SK-N-SH (cell line): ENCODE results near the gene SPAG8. TPM values are rescaled to one million over a fixed set of nuclear protein-coding genes. Genes with fewer than 3 reads are reported as not detected.

Experiments
- CTCF ChIA-PET: fragments of 300-600, 350-600 bp; formaldehyde crosslinking; extraction: SDS; loops from one replicate; lab custom pipeline; 2021; lab: Yijun Ruan, JAX
- POLR2A ChIA-PET: fragments of 350-600 bp; sonication (Branson Sonifier 250); formaldehyde crosslinking; extraction: SDS; loops from one replicate; lab custom pipeline; 2020; ENCODE audit warnings: antibody characterized with exemption, inconsistent platforms; lab: Yijun Ruan, JAX
- DNase-seq: peaks from one replicate; pipeline ENCODE4 v3.0.0; 2012
- H2AFZ ChIP-seq: fragments of 200-600 bp; sonication (generic); 2 replicates; pipeline ENCODE4 v1.8.1; 2016; ENCODE audit warnings: antibody characterized with exemption, mild to moderate bottlenecking, low read depth
- H3F3A ChIP-seq: fragments of 200-600 bp; sonication (generic); replicated peaks from 2 replicates; pipeline ENCODE3; 2016; ENCODE audit warnings: antibody characterized with exemption, mild to moderate bottlenecking; ENCODE audit not compliant: insufficient read depth
- H3K27ac ChIP-seq, 2 experiments: fragments of 200-500 bp in 1 of 2; fragments of 200-600 bp in 1 of 2; sonication (Bioruptor generic) in 1 of 2; sonication (generic), shearing (Covaris generic) in 1 of 2; 2 replicates each; pipeline versions ENCODE4 v1.5.1 to v1.6.1; 2014 to 2016; ENCODE audit warnings: low read depth in 2 of 2, inconsistent platforms in 1 of 2, low read length in 1 of 2, mild to moderate bottlenecking in 1 of 2, mixed read lengths in 1 of 2
- H3K27me3 ChIP-seq: fragments of 200-600 bp; sonication (generic), shearing (Covaris generic); 2 replicates; pipeline ENCODE4 v1.6.1; 2016; ENCODE audit warnings: mixed run types; ENCODE audit not compliant: insufficient read depth
- H3K36me3 ChIP-seq, 2 experiments: fragments of 200-500 bp in 1 of 2; fragments of 200-600 bp in 1 of 2; sonication (Bioruptor generic) in 1 of 2; sonication (generic) in 1 of 2; replicated peaks in 1 of 2; 2 replicates each; pipeline versions ENCODE3 to v1.5.1; 2014 to 2016; ENCODE audit warnings: low read length in 1 of 2, mild to moderate bottlenecking in 1 of 2; ENCODE audit not compliant: insufficient read depth in 2 of 2, control insufficient read depth in 1 of 2
- H3K4me1 ChIP-seq, 2 experiments: fragments of 200-500 bp in 1 of 2; fragments of 200-600 bp in 1 of 2; sonication (Bioruptor generic) in 1 of 2; sonication (generic), shearing (Covaris generic) in 1 of 2; 2 replicates each; pipeline versions ENCODE4 v1.5.1 to v1.6.1; 2014 to 2016; ENCODE audit warnings: low read depth in 1 of 2, low read length in 1 of 2, mixed run types in 1 of 2; ENCODE audit not compliant: insufficient read depth in 2 of 2, control insufficient read depth in 1 of 2
- H3K4me2 ChIP-seq: fragments of 200-600 bp; sonication (generic), shearing (Covaris generic); 2 replicates; pipeline ENCODE4 v1.6.1; 2017; ENCODE audit warnings: mixed run types
- H3K4me3 ChIP-seq, 2 experiments: fragments of 200-500 bp in 1 of 2; fragments of 200-600 bp in 1 of 2; sonication (Bioruptor generic) in 1 of 2; sonication (generic), shearing (Covaris generic) in 1 of 2; 2 replicates each; pipeline versions ENCODE4 v1.5.1 to v1.8.1; 2014 to 2016; ENCODE audit warnings: low read depth in 2 of 2, inconsistent platforms in 1 of 2, low read length in 1 of 2, mild to moderate bottlenecking in 1 of 2, mixed read lengths in 1 of 2, moderate library complexity in 1 of 2
- H3K79me2 ChIP-seq: fragments of 200-600 bp; sonication (generic); 2 replicates; pipeline ENCODE4 v1.8.1; 2017; ENCODE audit warnings: mild to moderate bottlenecking; ENCODE audit not compliant: insufficient read depth
- H3K9ac ChIP-seq: fragments of 200-600 bp; sonication (generic); 2 replicates; pipeline ENCODE4 v1.6.1; 2017; ENCODE audit warnings: mixed run types
- H3K9me2 ChIP-seq: fragments of 200-600 bp; sonication (generic); 2 replicates; pipeline ENCODE4 v1.6.1; 2017; ENCODE audit warnings: mixed run types
- H3K9me3 ChIP-seq: fragments of 200-600 bp; sonication (generic); 2 replicates; pipeline ENCODE4 v1.6.1; 2017; ENCODE audit warnings: mixed run types, mild to moderate bottlenecking, moderate library complexity
- H4K20me1 ChIP-seq: fragments of 200-600 bp; sonication (generic); 2 replicates; pipeline ENCODE4 v1.6.1; 2017; ENCODE audit warnings: mild to moderate bottlenecking, mixed run types; ENCODE audit not compliant: insufficient read depth
- MAX ChIP-seq: IDR thresholded peaks from 2 replicates; pipeline ENCODE4 v1.4.0; 2012; ENCODE audit warnings: low read depth
- PBX3 ChIP-seq: IDR thresholded peaks from 2 replicates; pipeline ENCODE4; 2012
- POLR2AphosphoS5 ChIP-seq: IDR thresholded peaks from 2 replicates; pipeline ENCODE4 v1.6.1; 2012; ENCODE audit warnings: low read depth, low read length
- RCOR1 ChIP-seq: fragments of 150-350 bp; IDR thresholded peaks from 2 replicates; pipeline ENCODE4 v1.6.1; 2017; ENCODE audit warnings: antibody characterized with exemption, low read length
- REST ChIP-seq: IDR thresholded peaks from 2 replicates; pipeline ENCODE4 v1.6.1; 2012; ENCODE audit warnings: mild to moderate bottlenecking, low read depth, low read length, moderate library complexity
- SIN3A ChIP-seq: IDR thresholded peaks from 2 replicates; pipeline ENCODE4 v1.6.1; 2012; ENCODE audit warnings: low read depth, mild to moderate bottlenecking, low read length, moderate library complexity, borderline replicate concordance
- WGBS: methylation state at CpG from one replicate; pipeline ENCODE4 v1.1.6; 2017; ENCODE audit warnings: low lambda C conversion rate; 5-methylcytosine and 5-hydroxymethylcytosine counted together
- polyA plus RNA-seq, 3 experiments: library from polyadenylated mRNA; depleted of rRNA; stranded (reverse); fragments of >200 nt; gene quantifications; 2 replicates each; pipeline ENCODE4 v1.2.3, GENCODE V29; 2012

SPAG8 gene
- polyA plus RNA-seq, 1 of the 3 experiments (the other 2 are of a cell fraction): 1.5 TPM

GRCh38 chr9:35829084-35829763, 17.2 kb upstream of the SPAG8 start, which contains the start of gene TMEM8B:
TMEM8B (plus strand) TSS chr9:35829228; CDS start chr9:35829448, 220 bp downstream.
- H3K36me3 ChIP-seq: no peaks in the 10 kb centered on the region
- peak within 1 kb of the TSS; percentile 96 for H3K4me2 ChIP-seq
- peak within 1 kb of the TSS; percentile 73 for H3K9ac ChIP-seq
- H3K9me3 ChIP-seq: no peaks in the 10 kb centered on the region
- no peaks in the 10 kb centered on the region for H3K9me2 ChIP-seq
- CTCF ChIA-PET: interaction anchor here (1.4 to 5.7 kb wide), 3 partner anchors 16 to 53 kb away, joined by 5 to 54 read pairs (median 14); partner anchors contain the start of gene HINT2
- TF ChIP-seq REST: no peak
- TF ChIP-seq PBX3: 0 out of 2 replicates have a peak, but pooled peaks have one; percentile 22
- peak within 1 kb of the TSS; percentile 46 to 56; a peak in 3 of 4 replicates for H3K27ac ChIP-seq
- POLR2A ChIA-PET: no interaction called here
- peaks cover 4% of the 10 kb centered on the region for H3F3A ChIP-seq
- no peaks in the 10 kb centered on the region for H4K20me1 ChIP-seq
- H3K4me1 ChIP-seq: peaks cover 7 to 25% of the 10 kb centered on the region in 2 experiments; a peak in 1 of 4 replicates
- no peaks in the 10 kb centered on the region for H3K79me2 ChIP-seq
- WGBS: under 1% methylated on average over 7 of the region's 53 CpGs
- peak within 1 kb of the TSS; percentile 56 to 80 for H3K4me3 ChIP-seq
- peak; percentile 97 for DNase-seq
- no peaks in the 10 kb centered on the region for H3K27me3 ChIP-seq
- H2AFZ ChIP-seq: peak within 1 kb of the TSS; percentile 98

- no peaks in the 10 kb centered on the region for H3K79me2 ChIP-seq
- peaks cover 4% of the 10 kb centered on the region for H3F3A ChIP-seq
- no peaks in the 10 kb centered on the region for H3K27me3 ChIP-seq
- peak within 1 kb of the TSS; percentile 96 for H3K4me2 ChIP-seq
- peak within 1 kb of the TSS; percentile 73 for H3K9ac ChIP-seq
- H3K4me3 ChIP-seq: peak within 1 kb of the TSS; percentile 56 to 80
- no peaks in the 10 kb centered on the region for H3K36me3 ChIP-seq
- H4K20me1 ChIP-seq: no peaks in the 10 kb centered on the region
- DNase-seq: no peak
- H3K9me3 ChIP-seq: no peaks in the 10 kb centered on the region
- POLR2A ChIA-PET: no interaction called here
- TF ChIP-seq MAX (no peak), RCOR1 (no peak), POLR2AphosphoS5 (peak; percentile 20; the same call in 1 of the 2 replicates), SIN3A (no peak)
- TF ChIP-seq, all 33 proteins: peak for 1
- Histone ChIP-seq H3K27ac (peak within 1 kb of the TSS; percentile 46 to 56; a peak in 3 of 4 replicates), H2AFZ (peak within 1 kb of the TSS; percentile 98), H3K4me1 (peaks cover 7 to 25% of the 10 kb centered on the region in 2 experiments; a peak in 1 of 4 replicates), H3K9me2 (no peaks in the 10 kb centered on the region)
- CTCF ChIA-PET: interaction anchor here (1.4 to 5.7 kb wide), 3 partner anchors 15 to 54 kb away, joined by 5 to 54 read pairs (median 14); partner anchors contain the start of gene HINT2
- 16% methylated on average over 21 of the region's 21 CpGs for WGBS
Measured at GRCh38 chr9:35828716-35829083, 16.6 kb upstream of the SPAG8 start, which contains the start of gene FAM221B. FAM221B (minus strand) TSS chr9:35828732; CDS start chr9:35826161, 2,571 bp downstream.
